Stimulated activated CD4-positive, alpha-beta T cell treated with anti-CD3 and anti-CD28 coated beads, Interleukin-15, amount 100 ng/mL, for 24 hours (primary cell): Measurements from ENCODE around the gene PML.

ENCODE experiments used
- DNase-seq: peaks from one replicate; pipeline ENCODE4 v3.0.0-alpha.2; 2020

The PML gene

DNA sequence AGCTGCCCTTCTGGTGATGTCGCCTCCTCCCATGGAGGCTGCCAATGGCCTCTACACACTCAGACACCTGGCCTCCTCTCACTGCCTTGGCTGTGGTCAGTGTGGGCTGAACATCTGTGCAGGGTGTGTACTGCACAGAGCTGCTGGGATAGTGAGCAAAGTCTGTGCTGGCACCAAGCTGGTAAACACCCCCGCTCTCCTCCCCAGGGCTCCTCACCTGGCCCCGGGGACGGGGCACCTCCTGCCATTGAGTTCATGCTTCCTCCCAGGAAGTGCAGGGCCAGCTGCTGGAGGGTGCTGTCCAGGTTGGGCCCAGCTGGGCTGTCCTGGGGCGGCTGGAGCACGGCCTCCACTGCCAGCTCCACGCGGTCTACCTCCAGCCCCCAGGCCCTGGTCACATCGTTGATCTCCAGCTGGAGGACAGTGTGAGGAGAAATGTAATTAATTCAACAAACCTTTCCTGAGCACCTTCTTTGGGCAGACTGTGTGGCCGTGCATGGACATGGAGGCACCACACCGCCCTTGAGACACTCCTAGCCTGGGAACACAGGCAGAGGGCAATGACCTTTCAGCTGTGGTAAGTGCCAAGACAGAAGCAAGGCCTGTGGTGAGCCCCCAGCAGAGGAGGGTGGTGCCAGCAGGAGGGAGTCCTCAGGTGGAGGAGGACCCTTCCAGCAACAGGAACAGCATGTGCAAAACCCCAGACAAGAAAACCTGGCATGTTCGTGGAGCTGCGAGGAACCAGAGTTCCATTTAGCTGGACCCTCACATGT, 9.2 kb upstream of the PML start:
- DNase-seq: no peak

DNA sequence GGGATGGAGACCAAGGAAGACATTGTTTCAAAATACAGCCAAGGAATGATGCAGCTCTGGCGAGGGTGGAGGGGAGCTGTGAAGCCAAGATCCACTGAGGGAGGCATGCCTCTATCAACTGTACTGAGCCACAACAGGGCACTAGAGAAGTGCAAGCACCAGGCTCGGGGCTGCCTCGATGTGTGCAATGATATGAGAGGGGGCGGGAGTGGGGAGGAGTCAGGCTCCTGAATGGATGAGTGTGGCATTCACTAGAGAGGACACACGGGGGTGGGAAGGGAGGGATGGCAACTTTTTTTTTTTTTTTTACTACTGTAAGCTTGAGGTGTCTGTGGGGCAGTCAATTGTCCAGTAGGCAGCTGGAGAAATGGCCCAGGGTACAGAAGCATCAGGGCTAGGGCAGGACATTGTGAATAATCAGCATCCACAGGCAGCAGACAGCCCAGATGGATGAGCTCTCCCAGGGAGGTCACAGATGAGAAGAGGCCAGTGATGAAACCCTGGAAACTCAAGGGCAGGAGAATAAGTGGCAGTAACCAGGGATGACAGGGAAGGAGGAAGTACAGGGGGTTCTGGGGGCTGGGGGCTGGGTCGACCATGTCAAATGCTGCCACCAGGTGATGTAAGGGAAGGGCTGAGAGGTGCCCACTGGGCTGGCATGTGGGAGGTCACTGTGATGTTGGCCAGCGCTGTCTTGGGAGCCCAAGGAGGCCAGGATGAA, 8.3 kb upstream of the PML start:
- DNase-seq: no peak

DNA sequence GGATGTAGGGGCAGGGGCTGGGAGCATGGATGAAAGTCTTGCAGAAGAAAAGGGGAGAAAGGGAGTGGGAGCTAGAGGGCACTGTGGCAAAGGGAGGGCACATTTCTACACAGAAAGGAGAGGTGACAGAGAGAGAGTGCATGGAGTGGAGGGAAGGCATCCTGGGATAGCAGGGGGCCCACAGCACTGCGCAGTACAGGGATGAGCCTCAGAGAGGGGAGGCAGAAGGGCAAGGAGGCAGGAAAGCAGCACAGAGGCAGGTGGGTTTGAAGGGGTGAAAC, 7.8 kb upstream of the PML start:
- no peak for DNase-seq

- DNase-seq: no peak
These were observed 7.3 kb upstream of the PML start for GRCh38 chr15:73987250-73987649.

DNA sequence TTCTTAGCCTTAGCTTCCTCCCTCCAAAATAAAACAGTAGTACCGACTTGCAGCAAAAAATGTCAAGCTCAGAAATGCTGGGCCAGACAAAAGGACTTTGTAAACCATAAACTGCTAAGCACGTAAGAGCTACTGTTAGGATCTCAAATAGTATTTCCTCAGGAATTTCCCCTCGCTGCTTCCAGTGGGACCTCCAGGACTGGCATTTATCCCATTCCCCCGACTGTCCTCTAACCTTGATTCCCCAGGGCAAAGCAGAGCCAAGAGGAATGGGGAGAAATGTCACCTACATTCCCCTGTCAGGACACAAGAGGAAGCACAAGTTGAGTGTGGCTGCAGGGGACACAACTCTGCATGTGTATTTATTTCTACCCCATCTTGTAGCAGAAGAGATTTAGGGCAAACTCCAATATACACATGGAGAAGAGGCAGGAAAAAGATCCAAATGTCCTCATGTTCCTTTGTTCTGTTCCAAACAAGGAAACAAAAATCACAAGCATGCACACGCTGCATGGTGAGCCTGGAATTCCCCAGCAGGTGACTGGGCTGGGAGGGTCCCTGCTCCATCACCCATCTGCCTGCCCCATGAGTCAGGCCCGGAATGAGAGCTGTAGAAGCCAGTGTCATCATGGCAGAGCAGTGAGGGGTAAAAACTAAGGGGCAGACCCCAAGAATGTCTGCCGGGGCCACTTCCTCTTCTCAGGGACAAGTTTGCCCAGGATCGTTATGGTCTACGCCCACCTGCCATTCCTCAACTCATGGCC, 6.7 kb upstream of the PML start:
- DNase-seq: no peak

GRCh38 chr15:73988445-73988969, 6.0 kb upstream of the PML start:
- DNase-seq: no peak

GRCh38 chr15:73989001-73989798, 5.3 kb upstream of the PML start:
- no peak for DNase-seq

GRCh38 chr15:73990250-73991005, 4.1 kb upstream of the PML start:
- DNase-seq: no peak

DNA sequence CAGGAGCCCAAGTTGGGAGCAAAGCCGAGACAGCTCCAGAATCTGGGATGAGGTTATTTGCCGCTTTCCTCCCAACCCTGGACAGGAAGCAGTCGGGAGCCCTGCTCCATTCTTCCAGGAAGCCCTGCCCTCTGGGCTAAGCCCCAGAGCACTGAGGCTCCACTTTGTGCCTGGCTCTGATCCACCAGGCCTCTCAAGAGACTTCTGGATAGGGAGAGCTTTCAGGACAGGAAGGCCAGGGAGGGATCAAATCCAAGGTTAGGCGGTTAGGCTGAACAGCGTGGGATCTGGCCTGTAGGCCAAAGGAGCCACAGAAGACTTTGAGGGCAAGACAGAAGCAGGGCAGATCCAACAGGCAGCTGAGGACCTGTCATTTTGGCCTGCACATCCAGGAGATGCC, 3.3 kb upstream of the PML start:
- DNase-seq: no peak

- DNase-seq: peak; percentile 96
These were observed 2.6 kb upstream of the PML start, which contains the start of gene STOML1 for GRCh38 chr15:73991726-73992593. Gene STOML1, minus strand, starts transcription at chr15:73992295. Its CDS starts 72 bp downstream, at chr15:73992223.

- no peak for DNase-seq
These were observed 2.0 kb upstream of the PML start for GRCh38 chr15:73992594-73992898.

DNA sequence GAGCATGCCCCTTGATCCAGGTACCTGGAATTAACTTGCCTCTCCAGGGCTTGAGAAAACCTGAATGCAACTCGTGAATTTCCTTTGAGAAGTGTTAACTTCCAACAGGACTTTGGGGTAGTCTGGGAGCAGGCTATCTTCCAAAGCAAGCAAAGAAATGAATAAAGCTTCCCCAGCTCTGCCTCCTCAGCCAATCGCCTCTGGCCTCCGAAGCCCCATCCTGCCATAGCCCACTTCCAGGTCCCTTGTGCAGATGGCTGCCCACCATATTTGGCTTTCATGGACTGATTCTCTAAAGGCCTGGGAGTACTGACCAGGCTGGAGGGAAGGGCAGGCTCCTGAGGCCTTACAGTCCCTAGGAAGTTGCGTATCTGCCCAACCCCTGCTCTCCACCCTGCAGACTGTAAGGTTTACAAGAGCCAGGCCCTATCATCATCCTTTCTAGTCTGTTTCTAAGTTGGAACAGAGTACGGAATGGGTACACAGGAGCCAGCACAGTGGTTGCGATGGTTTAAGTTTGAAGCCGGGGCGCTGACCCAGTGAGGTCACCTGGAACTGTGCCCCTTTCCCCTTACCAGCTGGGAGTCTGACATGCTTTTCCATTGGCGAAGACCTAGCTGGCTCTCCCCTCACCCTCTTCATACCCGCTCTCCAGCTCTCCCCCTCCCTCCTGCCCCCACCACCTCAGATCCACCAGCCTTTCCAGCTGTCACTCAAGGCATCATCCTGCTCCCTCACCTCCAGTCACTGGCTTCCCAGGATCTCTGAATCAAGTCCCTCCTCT, 1.1 kb upstream of the PML start:
- no peak for DNase-seq

- DNase-seq: peak; percentile 28
These were observed 551 bp downstream of the PML start for GRCh38 chr15:73994912-73995622.

DNA sequence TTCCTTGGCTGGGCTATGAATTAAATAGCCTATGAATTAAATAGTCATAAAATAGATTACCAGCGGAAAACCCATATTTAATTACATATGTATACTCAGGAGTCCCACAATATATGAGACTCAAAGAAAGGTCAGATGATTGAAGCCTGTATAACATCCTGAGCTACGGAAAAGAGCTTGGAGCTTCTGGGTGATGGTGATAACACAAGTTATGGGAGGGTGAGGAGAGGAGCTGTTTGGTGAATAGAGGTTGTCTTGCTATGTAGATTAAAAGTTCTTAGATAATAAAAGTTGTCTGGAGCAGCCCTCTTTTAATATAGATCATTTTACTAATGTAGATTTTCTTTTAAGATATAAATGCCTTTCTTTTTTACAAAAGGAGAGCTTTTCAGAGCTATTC, 1.8 kb downstream of the PML start:
- no peak for DNase-seq

DNA sequence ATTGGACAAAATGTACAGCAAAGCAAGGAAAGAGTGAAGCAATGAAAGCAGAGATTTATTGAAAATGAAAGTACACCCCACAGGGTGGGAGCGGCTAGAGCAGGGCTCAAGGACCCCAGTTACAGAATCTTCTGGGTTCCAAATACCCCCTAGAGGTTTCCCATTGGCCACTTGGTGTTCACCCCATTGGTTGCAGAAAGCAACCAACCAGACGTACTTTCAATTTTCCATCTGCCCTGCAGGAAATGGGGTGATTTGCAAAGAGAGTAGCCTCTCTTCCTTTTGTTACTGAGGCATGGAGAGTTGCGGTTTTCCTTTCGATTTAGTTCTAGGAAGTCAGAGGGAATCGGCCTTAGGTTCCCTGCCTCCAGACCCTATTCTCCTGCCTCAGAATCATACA, 2.4 kb downstream of the PML start:
- no peak for DNase-seq

DNA sequence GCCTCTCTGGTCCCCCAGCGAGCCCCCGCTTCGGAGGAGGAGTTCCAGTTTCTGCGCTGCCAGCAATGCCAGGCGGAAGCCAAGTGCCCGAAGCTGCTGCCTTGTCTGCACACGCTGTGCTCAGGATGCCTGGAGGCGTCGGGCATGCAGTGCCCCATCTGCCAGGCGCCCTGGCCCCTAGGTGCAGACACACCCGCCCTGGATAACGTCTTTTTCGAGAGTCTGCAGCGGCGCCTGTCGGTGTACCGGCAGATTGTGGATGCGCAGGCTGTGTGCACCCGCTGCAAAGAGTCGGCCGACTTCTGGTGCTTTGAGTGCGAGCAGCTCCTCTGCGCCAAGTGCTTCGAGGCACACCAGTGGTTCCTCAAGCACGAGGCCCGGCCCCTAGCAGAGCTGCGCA, 3.5 kb downstream of the PML start:
- DNase-seq: no peak

GRCh38 chr15:74006774-74007639, 12.5 kb downstream of the PML start:
- no peak for DNase-seq

DNA sequence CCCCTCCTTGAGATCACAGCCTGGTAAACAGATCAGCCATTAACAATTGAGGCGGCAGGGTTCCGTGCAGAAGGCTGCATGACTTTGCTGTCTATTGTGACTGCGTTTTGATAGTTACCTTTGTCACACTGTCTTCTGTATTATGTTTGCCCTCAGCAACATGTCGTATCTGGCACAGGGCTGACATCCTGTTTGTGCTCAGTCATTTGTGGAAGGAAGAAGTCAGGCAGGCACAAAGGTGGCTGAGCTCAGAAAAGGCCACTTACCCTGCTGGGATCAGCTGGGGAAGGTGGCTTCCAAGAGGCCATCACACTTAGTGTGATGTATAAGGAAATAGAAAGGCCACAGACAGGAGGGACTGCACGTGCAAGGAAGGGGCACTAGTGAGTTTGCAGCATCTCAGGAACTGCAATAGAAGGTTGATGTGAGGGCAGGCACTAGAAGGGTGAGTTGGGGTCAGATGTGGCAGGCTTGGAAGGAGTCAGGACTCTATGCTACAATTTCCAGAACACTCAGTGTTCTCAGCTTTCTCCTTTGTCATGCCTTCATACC, 13.4 kb downstream of the PML start:
- no peak for DNase-seq
